ENCODE data around the gene WDR73.

- no peak for TF ChIP-seq EZH2 (IDR thresholded peaks at IDR 0.05)
- no peak for TF ChIP-seq POLR2AphosphoS5 (IDR thresholded peaks at IDR 0.05; ENCODE audit: borderline replicate concordance, low read depth, low read length)
- TF ChIP-seq FOXP2 (optimal IDR thresholded peaks at IDR 0.05; ENCODE audit: control extremely low read depth, extremely low read length, insufficient read depth), result no peak
Observed at GRCh38 chr15:84661001-84661400, 6.9 kb upstream of the WDR73 start.
